HEK293 (cell line): ENCODE measurements around the gene MTRFR.

Source experiments
- CTCF ChIA-PET: fragments of 350-600 bp; formaldehyde crosslinking; extraction: SDS; loops from one replicate; lab custom pipeline; 2021; ENCODE audit warnings: antibody characterized with exemption; lab: Yijun Ruan, JAX
- POLR2A ChIA-PET: fragments of 300-600 bp; formaldehyde crosslinking; extraction: SDS; loops from one replicate; lab custom pipeline; 2020; ENCODE audit warnings: antibody characterized with exemption, inconsistent platforms; lab: Yijun Ruan, JAX
- H3K27ac ChIP-seq: fragments of 200-500 bp; sonication (Bioruptor generic); 2 replicates; pipeline ENCODE4 v1.5.1; 2014; ENCODE audit warnings: low read depth, low read length, control low read depth, inconsistent platforms; ENCODE audit errors: extremely low read depth
- H3K36me3 ChIP-seq, 2 experiments: fragments of 200-500 bp in 1 of 2; sonication (Bioruptor generic) in 1 of 2; 1 replicate in 1 of 2; 2 replicates in 1 of 2; pipeline ENCODE4 v1.5.1; 2014 to 2017; ENCODE audit warnings: inconsistent platforms in 2 of 2, low read length in 2 of 2; ENCODE audit not compliant: control insufficient read depth in 2 of 2, insufficient read depth in 1 of 2
- H3K4me1 ChIP-seq: fragments of 200-500 bp; sonication (Bioruptor generic); 2 replicates; pipeline ENCODE4 v1.5.1; 2014; ENCODE audit warnings: mild to moderate bottlenecking, low read length, inconsistent platforms; ENCODE audit not compliant: control insufficient read depth, insufficient read depth
- H3K4me3 ChIP-seq: 2 replicates; pipeline ENCODE4 v1.5.1; 2011; ENCODE audit warnings: low read depth, mild to moderate bottlenecking, control low read depth, low read length, moderate library complexity
- H3K9me3 ChIP-seq: fragments of 200-500 bp; sonication (Bioruptor generic); 2 replicates; pipeline ENCODE4 v1.5.1; 2014; ENCODE audit warnings: low read depth, low read length, inconsistent platforms; ENCODE audit not compliant: control insufficient read depth, insufficient read depth
- EGR2 ChIP-seq: fragments of 450-650 bp; formaldehyde crosslinking; IDR thresholded peaks from 2 replicates; pipeline ENCODE4 v1.5.1; 2016; ENCODE audit warnings: low read depth, missing biosample characterization, missing genetic modification characterization
- ELK4 ChIP-seq: IDR thresholded peaks from 2 replicates; pipeline ENCODE4 v1.6.1; 2011; ENCODE audit warnings: mild to moderate bottlenecking, low read depth, low read length, borderline replicate concordance
- KLF16 ChIP-seq: fragments of 450-650 bp; formaldehyde crosslinking; IDR thresholded peaks from 2 replicates; pipeline ENCODE4 v1.5.1; 2017; ENCODE audit warnings: missing biosample characterization, missing genetic modification characterization
- PRDM1 ChIP-seq: fragments of 450-650 bp; formaldehyde crosslinking; IDR thresholded peaks from 2 replicates; pipeline ENCODE4; 2016; ENCODE audit warnings: missing biosample characterization, missing genetic modification characterization
- ZFHX2 ChIP-seq: fragments of 450-650 bp; formaldehyde crosslinking; conservative IDR thresholded peaks from 2 replicates; pipeline ENCODE4 v1.5.1; 2016; ENCODE audit warnings: missing biosample characterization, missing genetic modification characterization
- ZFP3 ChIP-seq: fragments of 450-650 bp; formaldehyde crosslinking; IDR thresholded peaks from 2 replicates; pipeline ENCODE4 v1.5.1; 2016; ENCODE audit warnings: low read depth, missing biosample characterization, missing genetic modification characterization
- ZNF155 ChIP-seq: fragments of 450-650 bp; formaldehyde crosslinking; IDR thresholded peaks from 2 replicates; pipeline ENCODE4 v1.5.1; 2016; ENCODE audit warnings: missing biosample characterization, missing genetic modification characterization
- ZNF239 ChIP-seq: fragments of 450-650 bp; formaldehyde crosslinking; IDR thresholded peaks from 2 replicates; pipeline ENCODE4 v1.5.1; 2016; ENCODE audit warnings: missing biosample characterization, missing genetic modification characterization
- ZNF292 ChIP-seq: fragments of 450-650 bp; formaldehyde crosslinking; IDR thresholded peaks from 2 replicates; pipeline ENCODE4 v1.5.1; 2016; ENCODE audit warnings: low read depth, missing biosample characterization, missing genetic modification characterization, borderline replicate concordance
- ZNF311 ChIP-seq: fragments of 450-650 bp; formaldehyde crosslinking; IDR thresholded peaks from 2 replicates; pipeline ENCODE4 v1.5.1; 2017; ENCODE audit warnings: missing biosample characterization, missing genetic modification characterization, borderline replicate concordance
- ZNF391 ChIP-seq: fragments of 450-650 bp; formaldehyde crosslinking; IDR thresholded peaks from 2 replicates; pipeline ENCODE4 v1.5.1; 2016; ENCODE audit warnings: low read depth, missing biosample characterization, missing genetic modification characterization, borderline replicate concordance
- ZNF404 ChIP-seq: fragments of 450-650 bp; formaldehyde crosslinking; IDR thresholded peaks from 2 replicates; pipeline ENCODE4 v1.5.1; 2017; ENCODE audit warnings: missing biosample characterization, missing genetic modification characterization
- ZNF510 ChIP-seq: fragments of 450-650 bp; formaldehyde crosslinking; IDR thresholded peaks from 2 replicates; pipeline ENCODE4 v1.5.1; 2018; ENCODE audit warnings: mild to moderate bottlenecking, missing genetic modification characterization, missing biosample characterization; ENCODE audit not compliant: insufficient replicate concordance
- ZNF660 ChIP-seq: fragments of 450-650 bp; IDR thresholded peaks from 2 replicates; pipeline ENCODE4 v1.5.1; 2018; ENCODE audit warnings: missing biosample characterization, mild to moderate bottlenecking, missing genetic modification characterization
- ZNF776 ChIP-seq: fragments of 450-650 bp; formaldehyde crosslinking; IDR thresholded peaks from 2 replicates; pipeline ENCODE4 v1.5.0; 2017; ENCODE audit warnings: missing biosample characterization, missing genetic modification characterization, borderline replicate concordance
- ZSCAN23 ChIP-seq: fragments of 450-650 bp; formaldehyde crosslinking; IDR thresholded peaks from 2 replicates; pipeline ENCODE4 v1.5.1; 2016; ENCODE audit warnings: missing biosample characterization, missing genetic modification characterization
- ZSCAN5A ChIP-seq: fragments of 450-650 bp; formaldehyde crosslinking; IDR thresholded peaks from 2 replicates; pipeline ENCODE4 v1.5.1; 2016; ENCODE audit warnings: missing biosample characterization, missing genetic modification characterization

Gene MTRFR

DNA sequence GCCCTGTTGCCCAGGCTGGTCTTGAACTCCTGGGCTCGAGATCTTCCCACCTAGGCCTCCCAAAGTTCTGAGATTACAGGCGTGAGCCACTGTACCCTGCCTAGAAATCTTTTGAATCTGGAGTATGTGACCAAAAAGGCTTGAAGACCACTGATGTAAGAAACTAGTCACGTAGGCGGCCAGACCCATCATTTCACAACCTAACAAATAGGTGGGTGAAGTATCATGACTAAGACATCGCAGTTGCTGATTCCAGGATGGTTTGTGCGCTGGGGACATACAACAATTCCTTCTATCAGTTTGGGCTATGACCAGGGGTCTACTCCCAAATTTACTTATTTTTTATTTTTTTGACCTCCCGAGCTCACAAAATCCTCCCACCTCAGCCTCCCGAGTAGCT, 50.2 kb downstream of the MTRFR start:
- CTCF ChIA-PET = no interaction called here
- POLR2A ChIA-PET = no interaction called here
- no peak overlapping the region for H3K27ac ChIP-seq
- no peaks in the 10 kb centered on the region for H3K9me3 ChIP-seq
- TF ChIP-seq ZSCAN23 (tag by site-specific recombination) = no peak
- TF ChIP-seq ZSCAN5A (tag by site-specific recombination) = no peak
- TF ChIP-seq ZNF404 (tag by site-specific recombination) = no peak
- TF ChIP-seq ZNF292 (tag by site-specific recombination) = no peak
- H3K4me1 ChIP-seq = no peaks in the 10 kb centered on the region
- no peak overlapping the region for H3K4me3 ChIP-seq
- no peaks in the 10 kb centered on the region; a peak in 1 of 3 replicates for H3K36me3 ChIP-seq

- Histone ChIP-seq H3K9me3 (no peaks in the 10 kb centered on the region), H3K36me3 (peaks cover 0 to 8% of the 10 kb centered on the region in 2 experiments; a peak in 2 of 3 replicates), H3K27ac (no peak overlapping the region), H3K4me3 (no peak overlapping the region), H3K4me1 (no peaks in the 10 kb centered on the region)
- TF ChIP-seq ELK4 = no peak
- no peak for TF ChIP-seq ZNF311 (tag by site-specific recombination)
- no peak for TF ChIP-seq KLF16 (tag by site-specific recombination)
- TF ChIP-seq ZNF776 (tag by site-specific recombination) = no peak
- TF ChIP-seq PRDM1 = no peak
- ChIA-PET POLR2A (no interaction called here), CTCF (interaction anchor here (0.6 kb wide), 1 partner anchor 79 kb away, joined by 4 read pairs; no protein-coding TSS in a partner anchor)
These were observed 51.4 kb downstream of the MTRFR start for GRCh38 chr12:123284669-123285068.

GRCh38 chr12:123286652-123287373, 53.6 kb downstream of the MTRFR start:
- peaks cover 0 to 22% of the 10 kb centered on the region in 2 experiments; a peak in 2 of 3 replicates for H3K36me3 ChIP-seq
- TF ChIP-seq ZNF239 (tag by site-specific recombination) (no peak), ZNF660 (tag by site-specific recombination) (no peak), ZFP3 (tag by site-specific recombination) (no peak), ZNF510 (tag by site-specific recombination) (no peak), ZNF391 (tag by site-specific recombination) (no peak)
- POLR2A ChIA-PET = no interaction called here
- no peaks in the 10 kb centered on the region for H3K9me3 ChIP-seq
- H3K4me3 ChIP-seq = no peak overlapping the region
- 0 out of 2 replicates have a peak overlapping the region, but pooled peaks have one; percentile 9 for H3K27ac ChIP-seq
- CTCF ChIA-PET = interaction anchor here (0.6 kb wide), 1 partner anchor 190 kb away, joined by 4 read pairs; no protein-coding TSS in a partner anchor
- H3K4me1 ChIP-seq = no peaks in the 10 kb centered on the region

DNA sequence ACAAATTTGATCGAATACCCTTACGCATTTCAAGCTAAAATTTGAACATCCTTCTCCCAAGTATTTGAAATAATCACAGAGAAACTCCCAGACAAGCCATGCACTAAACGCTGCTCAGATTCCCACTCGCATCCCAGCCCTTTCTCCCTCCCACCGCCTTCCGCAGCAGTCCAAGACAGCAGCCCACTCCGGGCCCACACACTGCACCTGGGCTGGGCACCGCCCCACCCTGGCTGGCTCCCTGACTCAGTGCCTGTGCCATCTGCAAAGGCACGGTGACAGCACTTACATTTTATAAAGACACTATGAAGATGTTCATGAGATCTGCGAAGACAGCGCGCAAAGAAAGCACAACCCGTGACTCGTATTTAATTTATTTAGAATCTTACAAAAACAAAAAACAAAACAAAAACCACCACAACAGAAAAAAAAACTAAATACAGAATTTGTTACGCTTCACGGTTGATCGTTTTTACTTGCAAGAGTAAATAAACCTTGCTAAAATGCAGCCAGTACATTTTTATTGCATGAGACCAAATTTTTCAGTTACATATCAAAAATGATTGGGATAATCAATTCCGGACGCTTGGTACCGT, 55.6 kb downstream of the MTRFR start:
- POLR2A ChIA-PET = no interaction called here
- Histone ChIP-seq H3K9me3 (no peaks in the 10 kb centered on the region), H3K36me3 (peaks cover 6 to 41% of the 10 kb centered on the region in 2 experiments), H3K27ac (no peak overlapping the region), H3K4me1 (no peaks in the 10 kb centered on the region), H3K4me3 (no peak overlapping the region)
- CTCF ChIA-PET = no interaction called here
- peak; percentile 42; the same call in 1 of the 2 replicates for TF ChIP-seq ZFHX2 (tag by site-specific recombination)
- peak; percentile 68 for TF ChIP-seq EGR2 (tag by site-specific recombination)
- TF ChIP-seq ZNF155 (tag by site-specific recombination) = no peak
